Measurements from ENCODE around the gene TSR3. TPM values are rescaled to one million over a fixed set of nuclear protein-coding genes. Genes with fewer than 3 reads are reported as not detected.

Gene TSR3
- polyA plus RNA-seq, 1 donor, result 49.3 TPM

GRCh38 chr16:1354815-1355540 lies 3.3 kb upstream of the TSR3 start:
- DNase-seq (ENCODE audit: low read depth), result no peak

GRCh38 chr16:1351215-1351581 lies 480 bp downstream of the TSR3 start:
- no peak for DNase-seq (ENCODE audit: low read depth)

GRCh38 chr16:1350691-1351090 lies 987 bp downstream of the TSR3 start:
- DNase-seq (ENCODE audit: low read depth), result no peak

GRCh38 chr16:1349951-1350350 lies 1.7 kb downstream of the TSR3 start:
- no peak for DNase-seq (ENCODE audit: low read depth)

GRCh38 chr16:1349351-1349750 lies 2.3 kb downstream of the TSR3 start:
- no peak for DNase-seq (ENCODE audit: low read depth)

GRCh38 chr16:1348926-1349325 lies 2.8 kb downstream of the TSR3 start:
- DNase-seq (ENCODE audit: low read depth), result no peak

GRCh38 chr16:1348441-1348840 lies 3.2 kb downstream of the TSR3 start:
- no peak for DNase-seq (ENCODE audit: low read depth)

- no peak for DNase-seq (ENCODE audit: low read depth)
Observed at GRCh38 chr16:1347962-1348361, 3.7 kb downstream of the TSR3 start.

- no peak for DNase-seq (ENCODE audit: low read depth)
Observed at GRCh38 chr16:1347286-1347855, 4.3 kb downstream of the TSR3 start.

- DNase-seq (ENCODE audit: low read depth), result no peak
Observed at GRCh38 chr16:1346422-1347285, 5.0 kb downstream of the TSR3 start.

- no peak for DNase-seq (ENCODE audit: low read depth)
Observed at GRCh38 chr16:1345651-1346421, 5.8 kb downstream of the TSR3 start.

GRCh38 chr16:1345087-1345486 lies 6.6 kb downstream of the TSR3 start:
- DNase-seq (ENCODE audit: low read depth), result no peak

- no peak for DNase-seq (ENCODE audit: low read depth)
Observed at GRCh38 chr16:1344499-1344898, 7.2 kb downstream of the TSR3 start.

- DNase-seq (ENCODE audit: low read depth), result no peak
Observed at GRCh38 chr16:1343428-1344242, 8.0 kb downstream of the TSR3 start.

GRCh38 chr16:1342526-1343427 lies 8.9 kb downstream of the TSR3 start:
- no peak for DNase-seq (ENCODE audit: low read depth)

- DNase-seq (ENCODE audit: low read depth), result no peak
Observed at GRCh38 chr16:1341495-1342420, 9.9 kb downstream of the TSR3 start.

GRCh38 chr16:1340730-1341494 lies 10.8 kb downstream of the TSR3 start:
- no peak for DNase-seq (ENCODE audit: low read depth)
